GM19023 (cell line): ENCODE data around the gene MYL3.
"Not testable (repeated sequence)": the region's sequence is repeated elsewhere in the genome, so short reads cannot be mapped to it uniquely, and the experiment has no call there.

ENCODE experiments used
- ATAC-seq: cut with Tn5 transposase; IDR thresholded peaks from one replicate; pipeline ENCODE4 v1.9.1; 2021; ENCODE audit warnings: mild to moderate bottlenecking, moderate library complexity; ENCODE audit not compliant: unreplicated experiment

Gene MYL3

DNA sequence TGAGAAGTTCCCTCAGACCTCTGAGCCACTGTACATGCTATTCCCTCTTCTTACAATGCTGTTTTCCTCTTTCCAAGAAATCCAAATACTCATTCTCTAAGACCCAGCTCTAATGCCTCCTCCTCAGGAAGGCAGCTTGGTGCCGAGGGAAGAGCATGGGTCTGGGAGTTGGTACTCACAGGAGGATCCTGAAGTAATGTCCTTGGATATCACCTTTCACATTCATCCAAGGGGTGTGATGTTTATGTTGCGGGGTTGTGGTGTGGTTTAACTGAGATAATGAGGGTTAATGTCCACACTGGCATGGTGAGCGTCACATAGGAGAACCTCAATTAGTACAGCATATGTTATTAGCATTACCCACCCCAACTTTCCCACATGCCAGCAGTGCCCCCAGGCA lies 31.9 kb downstream of the MYL3 start:
- no peak for ATAC-seq

DNA sequence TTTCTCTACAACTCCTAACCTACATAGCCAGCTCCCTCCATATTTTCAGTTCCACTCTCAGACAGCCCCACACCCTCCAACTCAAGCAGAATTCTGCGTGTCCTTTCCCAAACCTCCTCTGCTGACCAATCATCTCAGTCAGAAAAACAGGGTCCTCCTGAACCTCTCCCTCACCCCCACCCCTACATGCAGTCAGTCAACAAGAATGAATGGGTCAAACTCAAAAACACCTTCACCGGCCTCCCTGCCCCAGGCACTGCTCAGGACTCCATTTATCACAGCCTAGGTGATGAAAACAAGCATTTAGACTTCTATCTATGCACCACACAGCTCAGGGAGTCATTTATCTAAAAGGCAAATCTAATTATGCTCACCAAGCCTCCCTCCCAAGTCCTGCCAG lies 32.4 kb downstream of the MYL3 start:
- ATAC-seq, result no peak

DNA sequence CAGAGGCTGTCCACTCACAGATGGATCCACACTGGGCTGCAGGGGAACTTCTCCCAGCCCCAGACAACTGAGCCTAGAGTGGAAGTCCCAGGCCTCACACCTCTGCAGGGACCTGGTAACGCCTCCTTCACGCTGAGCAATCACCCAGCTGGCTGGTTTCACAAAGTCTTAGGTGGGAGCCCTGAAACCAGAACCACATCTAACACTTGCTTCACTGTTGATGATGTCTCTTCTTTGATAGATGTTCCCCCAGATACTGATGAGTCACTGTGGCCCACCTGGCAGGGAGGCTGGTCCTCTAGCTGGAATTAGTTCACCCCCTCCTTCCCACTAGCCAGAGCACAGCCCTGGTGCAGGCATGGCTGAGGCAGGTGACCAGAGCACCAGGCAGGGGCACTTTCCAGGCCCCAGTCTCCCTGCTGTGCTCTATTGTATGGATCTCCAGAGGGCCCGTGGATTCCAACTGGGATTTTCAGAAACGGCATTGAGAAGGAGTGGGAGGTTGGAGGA lies 33.5 kb downstream of the MYL3 start:
- no peak for ATAC-seq

DNA sequence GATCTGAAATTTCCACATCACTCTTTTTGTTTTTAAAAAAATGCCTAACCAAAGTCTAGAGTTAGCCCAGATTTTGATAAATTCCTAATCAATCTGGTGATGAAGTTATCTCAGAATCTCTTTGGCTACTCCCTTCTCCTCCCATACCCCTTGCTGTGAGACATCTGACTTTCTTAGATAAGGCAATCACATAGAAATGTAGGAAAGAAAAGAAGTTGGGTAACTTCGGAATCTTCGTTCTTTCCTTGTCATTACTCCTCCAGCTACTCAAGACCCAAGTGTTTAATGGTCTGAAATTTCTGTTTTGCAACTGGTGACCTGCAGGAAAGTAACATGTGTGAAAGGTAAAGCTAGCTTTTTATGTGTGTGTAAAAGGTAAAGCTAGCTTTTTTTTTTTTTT lies 37.8 kb downstream of the MYL3 start:
- no peak for ATAC-seq

DNA sequence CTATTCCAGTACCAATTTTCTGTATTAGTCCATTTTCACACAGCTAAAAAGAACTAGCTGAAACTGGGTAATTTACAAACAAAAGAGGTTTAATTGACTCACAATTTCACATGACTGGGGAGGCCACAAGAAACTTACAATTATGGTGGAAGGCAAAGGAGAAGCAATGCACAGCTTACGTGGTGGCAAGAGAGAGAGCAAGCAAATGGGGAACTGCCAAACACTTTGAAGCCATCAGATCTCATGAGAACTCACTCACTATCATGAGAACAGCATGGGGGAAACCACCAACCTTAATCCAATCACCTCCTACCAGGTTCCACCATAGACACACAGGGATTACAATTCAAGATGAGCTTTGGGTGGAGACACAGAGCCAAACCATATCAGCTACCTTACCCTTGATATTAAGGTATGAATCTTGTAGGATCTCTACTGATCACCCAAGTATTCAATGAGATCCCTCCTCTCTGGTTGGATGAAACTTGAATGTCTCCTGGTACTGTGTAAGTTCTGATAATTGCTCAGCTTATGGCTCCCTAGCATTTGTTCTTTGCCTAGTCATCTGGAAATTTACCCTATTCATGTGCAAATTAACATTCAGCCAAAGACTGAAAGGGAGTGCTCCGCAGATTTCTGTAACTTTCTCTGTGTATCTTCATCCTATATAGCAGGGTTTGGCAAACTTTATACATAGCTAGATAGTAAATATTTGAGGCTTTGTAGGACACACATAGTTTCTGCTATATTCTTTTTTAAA lies 38.9 kb downstream of the MYL3 start:
- no peak for ATAC-seq

DNA sequence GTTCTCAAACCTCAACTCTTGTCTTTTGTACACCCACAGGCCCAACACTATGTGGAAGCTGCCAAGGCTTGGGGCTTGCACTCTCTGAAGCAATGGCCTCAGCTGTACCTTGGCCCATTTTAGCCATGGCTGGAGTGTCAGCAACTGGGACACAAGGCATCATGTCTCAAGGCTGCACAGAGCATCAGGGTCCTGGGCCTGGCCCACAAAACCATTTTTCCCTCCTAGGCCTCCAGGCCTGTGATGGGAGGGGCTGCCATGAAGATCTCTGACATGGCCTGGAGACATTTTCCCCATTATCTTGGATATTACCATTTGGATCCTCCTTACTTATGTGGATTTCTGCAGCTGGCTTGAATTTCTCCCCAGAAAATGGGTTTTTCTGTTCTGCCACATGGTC lies 39.9 kb downstream of the MYL3 start:
- ATAC-seq, result not testable (repeated sequence)

DNA sequence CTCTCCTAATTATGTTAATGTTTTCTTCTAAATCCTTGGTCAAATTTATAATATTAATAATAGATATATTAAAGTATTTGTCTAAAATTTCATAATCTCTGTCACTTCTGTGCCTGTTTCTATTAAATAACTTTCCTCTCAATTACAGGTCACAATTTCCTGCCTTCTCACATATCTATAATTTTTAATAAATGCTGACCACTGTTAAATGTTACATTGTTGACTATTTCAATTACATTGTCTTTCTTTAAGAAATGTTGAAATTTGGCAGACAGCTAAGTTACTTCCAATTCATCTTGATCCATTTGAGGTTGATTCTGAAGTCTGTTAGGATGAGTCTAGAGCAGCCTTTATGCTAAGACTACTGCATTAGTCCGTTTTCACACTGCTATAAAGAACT lies 41.7 kb downstream of the MYL3 start:
- no peak for ATAC-seq

DNA sequence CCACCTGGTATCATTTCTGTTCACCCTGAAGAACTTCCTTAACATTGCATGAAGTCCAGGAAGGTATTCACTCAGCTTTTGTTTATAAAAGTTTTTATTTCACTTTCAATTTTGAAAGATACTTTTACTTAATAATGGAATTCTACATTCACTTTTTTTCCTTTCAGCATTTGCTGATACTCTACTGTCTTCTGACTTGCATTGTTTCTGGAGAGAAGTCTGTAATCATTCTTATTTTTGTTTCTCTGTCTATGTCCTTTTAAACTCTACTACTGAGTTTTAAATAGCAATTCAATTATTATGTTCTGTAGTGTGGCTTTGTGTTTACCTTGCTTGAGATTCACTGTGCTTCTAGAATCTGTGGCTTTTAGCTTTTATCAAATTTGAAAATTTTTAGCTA lies 42.4 kb downstream of the MYL3 start:
- no peak for ATAC-seq

DNA sequence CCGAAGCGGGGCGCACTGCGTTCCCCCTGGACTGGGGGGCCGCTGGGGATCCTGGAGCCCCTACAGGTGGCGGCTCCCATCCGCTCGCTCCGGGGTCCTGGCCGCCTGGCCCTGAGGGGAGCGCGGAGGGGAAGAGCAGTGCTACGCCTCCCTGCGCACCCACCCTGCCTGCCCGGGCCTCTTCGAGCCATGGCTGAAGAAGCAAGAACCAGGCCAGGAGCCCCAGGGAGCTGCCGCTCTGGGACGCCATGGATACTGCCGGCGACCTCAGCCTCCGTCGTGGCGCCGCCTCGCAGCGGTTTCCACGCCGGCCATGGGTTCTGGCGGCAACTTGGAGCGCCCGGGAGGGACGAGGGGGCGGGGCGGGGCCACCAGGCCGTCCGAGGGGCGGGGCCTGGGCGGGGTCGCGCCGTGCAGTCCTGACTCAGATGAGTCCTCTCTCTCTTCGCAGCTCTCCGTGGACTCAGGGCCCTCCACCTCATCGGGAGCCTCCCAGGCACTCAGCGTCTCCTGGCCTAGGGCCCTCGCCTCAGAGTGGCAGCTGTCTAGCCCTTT lies 50.9 kb downstream of the MYL3 start:
- no peak for ATAC-seq

DNA sequence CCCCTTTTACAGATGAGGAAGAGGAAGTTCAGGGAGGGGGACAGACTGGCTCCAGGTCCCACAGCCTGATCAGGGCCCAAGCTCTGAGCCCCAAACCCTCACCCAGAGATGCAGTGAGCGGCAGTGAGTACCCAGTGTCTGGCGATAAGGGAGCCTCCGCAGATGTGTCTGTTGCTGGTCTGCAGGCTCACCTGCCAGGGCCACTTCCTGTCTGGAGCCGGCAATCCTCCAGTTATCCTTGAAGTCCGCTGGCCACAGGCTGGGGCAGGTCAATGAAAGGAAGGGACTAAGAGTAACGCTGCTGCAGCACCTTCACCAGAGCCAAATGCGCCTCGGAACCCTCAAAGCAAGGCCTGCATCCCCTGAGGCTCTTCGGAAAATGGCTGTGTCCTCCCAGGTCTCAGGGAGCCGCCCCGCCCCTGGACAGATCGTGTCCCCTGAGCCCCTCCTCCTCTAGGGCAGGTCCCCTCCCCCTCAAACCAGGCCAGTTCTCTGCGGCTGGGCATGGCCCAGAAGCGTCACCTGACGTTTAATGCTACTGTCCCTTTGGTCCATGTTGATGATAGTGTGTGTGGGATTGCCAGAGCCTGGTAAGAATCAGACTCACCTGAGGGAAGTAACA lies 51.5 kb downstream of the MYL3 start:
- ATAC-seq, result no peak

DNA sequence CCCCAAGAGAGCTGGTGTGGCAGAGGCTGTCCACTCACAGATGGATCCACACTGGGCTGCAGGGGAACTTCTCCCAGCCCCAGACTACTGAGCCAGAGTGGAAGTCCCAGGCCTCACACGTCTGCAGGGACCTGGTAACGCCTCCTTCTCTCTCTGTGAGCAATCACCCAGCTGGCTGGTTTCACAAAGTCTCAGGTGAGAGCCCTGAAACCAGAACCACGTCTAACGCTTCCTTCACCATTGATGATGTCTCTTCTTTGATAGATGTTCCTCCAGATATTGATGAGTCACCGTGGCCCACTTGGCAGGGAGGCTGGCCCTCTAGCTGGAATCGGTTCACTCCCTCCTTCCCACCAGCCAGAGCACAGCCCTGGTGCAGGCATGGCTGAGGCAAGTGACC lies 54.5 kb downstream of the MYL3 start:
- not testable (repeated sequence) for ATAC-seq
